HEK293T (cell line): Measurements from ENCODE around the gene MBOAT7.

ENCODE experiments used
- ARNT ChIP-seq: fragments of 450-650 bp; IDR thresholded peaks from 2 replicates; pipeline ENCODE4 v1.6.1; 2017; ENCODE audit warnings: mild to moderate bottlenecking
- BHLHE40 ChIP-seq: fragments of 450-650 bp; IDR thresholded peaks from 2 replicates; pipeline ENCODE4 v1.6.1; 2016; ENCODE audit warnings: mild to moderate bottlenecking, moderate library complexity, borderline replicate concordance
- ELF4 ChIP-seq: fragments of 450-650 bp; IDR thresholded peaks from 2 replicates; pipeline ENCODE4 v1.6.1; 2017; ENCODE audit warnings: antibody characterized with exemption
- FOXK2 ChIP-seq: fragments of 450-650 bp; IDR thresholded peaks from 2 replicates; pipeline ENCODE4 v1.6.1; 2016; ENCODE audit warnings: mild to moderate bottlenecking
- FOXM1 ChIP-seq: fragments of 450-650 bp; IDR thresholded peaks from 2 replicates; pipeline ENCODE4 v1.6.1; 2017; ENCODE audit warnings: mild to moderate bottlenecking, borderline replicate concordance
- LEF1 ChIP-seq: fragments of 450-650 bp; IDR thresholded peaks from 2 replicates; pipeline ENCODE4 v1.6.1; 2017; ENCODE audit warnings: mild to moderate bottlenecking, borderline replicate concordance
- NFRKB ChIP-seq: fragments of 450-650 bp; IDR thresholded peaks from 2 replicates; pipeline ENCODE4 v1.6.1; 2016; ENCODE audit warnings: mild to moderate bottlenecking, moderate library complexity
- SUZ12 ChIP-seq: fragments of 450-650 bp; IDR thresholded peaks from 2 replicates; pipeline ENCODE4 v1.6.1; 2016; ENCODE audit warnings: mild to moderate bottlenecking
- ZNF384 ChIP-seq: fragments of 450-650 bp; IDR thresholded peaks from 2 replicates; pipeline ENCODE4 v1.6.1; 2016

DNA sequence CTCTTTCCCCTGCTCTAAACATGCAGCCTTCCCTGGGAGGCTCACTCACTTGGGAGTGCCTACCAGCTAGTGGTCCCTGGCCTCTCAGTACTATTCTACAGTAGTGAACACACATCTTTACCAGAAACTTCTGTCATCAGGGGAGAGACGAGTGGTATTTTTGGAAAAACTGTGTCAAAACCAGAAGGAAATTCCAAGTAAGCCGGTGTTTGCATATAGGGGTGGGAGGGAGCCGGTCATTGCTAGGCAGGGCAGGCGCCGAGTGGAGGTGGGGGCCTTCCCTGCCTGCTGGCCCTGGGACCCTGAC, 18.2 kb upstream of the MBOAT7 start:
- no peak for TF ChIP-seq LEF1
- TF ChIP-seq SUZ12: no peak
- no peak for TF ChIP-seq BHLHE40
- no peak for TF ChIP-seq ARNT
- TF ChIP-seq NFRKB: no peak
- no peak for TF ChIP-seq FOXM1
- TF ChIP-seq ELF4: no peak
- no peak for TF ChIP-seq FOXK2
- no peak for TF ChIP-seq ZNF384
